ENCODE results near the gene ARFGEF2. TPM values are rescaled to one million over a fixed set of nuclear protein-coding genes. Genes with fewer than 3 reads are reported as not detected.
"Not testable (repeated sequence)": the region's sequence is repeated elsewhere in the genome, so short reads cannot be mapped to it uniquely, and the experiment has no call there.

ARFGEF2 gene
- total and polyA plus RNA-seq, 8 donors, result 22.1 to 34.5 (median 23.1) TPM

DNA sequence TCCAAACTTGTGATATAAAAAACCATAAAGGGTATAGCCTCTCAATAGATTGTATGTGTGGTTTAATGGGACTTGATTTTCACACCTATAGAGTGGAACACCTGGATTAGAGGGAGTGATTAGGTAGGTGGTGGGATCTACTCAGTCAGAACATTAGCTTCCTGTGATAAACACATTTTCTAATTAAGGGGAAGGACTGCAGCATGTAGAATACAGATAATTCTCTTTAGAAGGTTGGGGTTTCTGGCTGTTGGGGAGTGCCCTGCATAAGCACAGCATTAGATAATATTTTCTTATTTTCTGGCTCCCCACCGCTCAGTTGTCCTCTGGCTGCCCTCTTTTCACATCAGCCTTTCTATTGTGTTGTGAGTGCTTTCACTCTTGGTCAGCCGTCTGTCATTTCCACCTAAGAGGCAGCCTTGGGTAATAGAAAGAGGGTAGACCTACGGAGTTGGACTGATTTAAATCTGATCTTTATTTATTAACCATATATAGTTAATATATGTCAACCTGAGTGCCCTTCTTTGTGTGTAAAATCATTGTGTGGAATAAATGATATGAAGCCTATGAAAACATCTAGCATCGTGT, 132.6 kb downstream of the ARFGEF2 start:
- TF ChIP-seq, protein P1, sequence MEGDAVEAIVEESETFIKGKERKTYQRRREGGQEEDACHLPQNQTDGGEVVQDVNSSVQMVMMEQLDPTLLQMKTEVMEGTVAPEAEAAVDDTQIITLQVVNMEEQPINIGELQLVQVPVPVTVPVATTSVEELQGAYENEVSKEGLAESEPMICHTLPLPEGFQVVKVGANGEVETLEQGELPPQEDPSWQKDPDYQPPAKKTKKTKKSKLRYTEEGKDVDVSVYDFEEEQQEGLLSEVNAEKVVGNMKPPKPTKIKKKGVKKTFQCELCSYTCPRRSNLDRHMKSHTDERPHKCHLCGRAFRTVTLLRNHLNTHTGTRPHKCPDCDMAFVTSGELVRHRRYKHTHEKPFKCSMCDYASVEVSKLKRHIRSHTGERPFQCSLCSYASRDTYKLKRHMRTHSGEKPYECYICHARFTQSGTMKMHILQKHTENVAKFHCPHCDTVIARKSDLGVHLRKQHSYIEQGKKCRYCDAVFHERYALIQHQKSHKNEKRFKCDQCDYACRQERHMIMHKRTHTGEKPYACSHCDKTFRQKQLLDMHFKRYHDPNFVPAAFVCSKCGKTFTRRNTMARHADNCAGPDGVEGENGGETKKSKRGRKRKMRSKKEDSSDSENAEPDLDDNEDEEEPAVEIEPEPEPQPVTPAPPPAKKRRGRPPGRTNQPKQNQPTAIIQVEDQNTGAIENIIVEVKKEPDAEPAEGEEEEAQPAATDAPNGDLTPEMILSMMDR (IDR thresholded peaks at IDR 0.05), result no peak
- DNase-seq, result no peak
- Histone ChIP-seq H3K4me1 (peaks cover 7 to 14% of the 10 kb centered on the region in 2 donors), H3K27ac (no peak overlapping the region), H3K4me3 (no peak overlapping the region), H3K27me3 (no peaks in the 10 kb centered on the region), H3K36me3 (peaks cover 0 to 24% of the 10 kb centered on the region in 2 donors), H3K9me3 (no peaks in the 10 kb centered on the region)
- intact Hi-C loops (cut with DNase I), result no loop called here
- ATAC-seq, result no peak

DNA sequence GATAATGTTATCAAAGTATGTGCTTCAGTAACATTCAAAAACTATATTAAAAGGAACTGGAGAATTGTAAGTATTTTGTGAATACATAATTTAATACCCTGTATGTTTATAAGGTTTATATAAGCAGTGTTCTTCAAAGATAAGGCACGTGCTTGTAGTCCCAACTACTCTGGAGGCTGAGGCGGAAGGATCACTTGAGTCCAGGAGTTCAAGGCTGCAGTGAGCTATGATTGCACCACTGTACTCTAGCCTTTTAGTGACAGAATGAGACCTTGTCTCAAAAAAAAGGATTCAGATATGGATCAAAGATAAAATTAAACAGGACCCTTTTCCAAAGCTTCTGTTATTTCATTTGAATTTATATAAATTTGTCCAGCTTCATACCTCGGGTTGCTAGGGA, 141.8 kb downstream of the ARFGEF2 start:
- Histone ChIP-seq H3K9me3 (no peaks in the 10 kb centered on the region), H3K4me3 (no peak overlapping the region), H3K27ac (no peak overlapping the region), H3K36me3 (peaks cover 0 to 90% of the 10 kb centered on the region in 2 donors), H3K4me1 (no peaks in the 10 kb centered on the region), H3K27me3 (no peaks in the 10 kb centered on the region)
- intact Hi-C loops (cut with DNase I), result no loop called here
- DNase-seq (no peak), ATAC-seq (no peak)
- TF ChIP-seq, protein P1 (IDR thresholded peaks at IDR 0.05), result no peak

- H3K27me3 ChIP-seq, result no peaks in the 10 kb centered on the region
- no peaks in the 10 kb centered on the region for H3K9me3 ChIP-seq
- ATAC-seq, result no peak
- DNase-seq, result no peak
- H3K4me1 ChIP-seq, result no peaks in the 10 kb centered on the region
- TF ChIP-seq, protein P1 (IDR thresholded peaks at IDR 0.05), result no peak
- no peak overlapping the region for H3K27ac ChIP-seq
- intact Hi-C loops (cut with DNase I), result no loop called here
- H3K4me3 ChIP-seq, result no peak overlapping the region
- H3K36me3 ChIP-seq, result peaks cover 0 to 94% of the 10 kb centered on the region in 2 donors
These were observed 153.0 kb downstream of the ARFGEF2 start for GRCh38 chr20:49074521-49074920.

DNA sequence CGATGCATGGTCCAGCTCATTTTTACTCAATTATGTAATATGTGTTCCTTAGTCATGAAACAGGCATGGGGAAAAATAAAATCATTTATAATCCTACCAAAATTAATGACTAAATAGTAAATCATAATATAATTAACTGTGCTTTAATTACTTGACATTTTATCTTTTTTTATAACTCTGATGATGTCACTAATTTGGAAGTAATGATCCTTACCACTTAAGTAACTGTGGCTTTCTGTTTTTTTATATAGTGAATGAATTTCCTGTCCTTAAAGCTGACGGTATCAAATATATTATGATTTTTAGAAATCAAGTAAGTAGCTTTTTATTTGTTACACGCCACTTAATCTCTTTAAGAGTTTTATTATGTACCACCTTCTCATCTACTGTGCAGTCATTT, 156.8 kb downstream of the ARFGEF2 start:
- intact Hi-C loops (cut with DNase I), result no loop called here
- H3K36me3 ChIP-seq, result peaks cover 0 to 94% of the 10 kb centered on the region in 2 donors
- no peak overlapping the region for H3K4me3 ChIP-seq
- TF ChIP-seq, protein P1 (IDR thresholded peaks at IDR 0.05), result no peak
- no peaks in the 10 kb centered on the region for H3K4me1 ChIP-seq
- no peaks in the 10 kb centered on the region for H3K27me3 ChIP-seq
- no peaks in the 10 kb centered on the region for H3K9me3 ChIP-seq
- H3K27ac ChIP-seq, result no peak overlapping the region
- DNase-seq, result no peak
- ATAC-seq, result no peak

- H3K27ac ChIP-seq; DNase-seq; H3K4me1 ChIP-seq; H3K9me3 ChIP-seq; H3K27me3 ChIP-seq; H3K4me3 ChIP-seq; ATAC-seq; intact Hi-C loops (cut with DNase I): not testable (repeated sequence)
- peaks cover 0 to 100% of the 10 kb centered on the region in 2 donors for H3K36me3 ChIP-seq
These were observed 160.8 kb downstream of the ARFGEF2 start for GRCh38 chr20:49082295-49082694.

Other genes starting within 250 kb of the ARFGEF2 start
- 100 to 1,000 TPM in 1 of 2 donors, 10 to 100 TPM in 1; 40.6 to 111 TPM for gene PREX1, start 93.7 kb upstream of the ARFGEF2 start, total RNA-seq
- 10 to 100 TPM; 20.3 to 33.0 (median 24.5) TPM for gene PREX1, start 93.7 kb upstream of the ARFGEF2 start, polyA plus RNA-seq (ENCODE audit: insufficient read length in 6 of 6)
- 10 to 100 TPM; 41.5 to 60.5 TPM for gene CSE1L, start 124.6 kb downstream of the ARFGEF2 start, total RNA-seq
- 10 to 100 TPM; 72.1 to 87.9 (median 79.5) TPM for gene CSE1L, start 124.6 kb downstream of the ARFGEF2 start, polyA plus RNA-seq (ENCODE audit: insufficient read length in 6 of 6)